ENCODE measurements around the gene TP53BP2. TPM values are rescaled to one million over a fixed set of nuclear protein-coding genes. Genes with fewer than 3 reads are reported as not detected.

The TP53BP2 gene
- total and polyA plus RNA-seq, 5 donors: 9.8 to 29.7 (median 29.5) TPM

Other genes with a start within 250 kb of the TP53BP2 start
- gene CAPN8, start 180.2 kb downstream of the TP53BP2 start, total RNA-seq: not detected
- gene CAPN8, start 180.2 kb downstream of the TP53BP2 start, polyA plus RNA-seq: 0.23 TPM
- 10 to 100 TPM; 58.6 to 91.6 (median 73.2) TPM for gene CAPN2, start 133.4 kb downstream of the TP53BP2 start, total RNA-seq
- 52.7 TPM for gene CAPN2, start 133.4 kb downstream of the TP53BP2 start, polyA plus RNA-seq

Measured in right cardiac atrium (tissue), 5 donors.